A673 (cell line): ENCODE data around the gene MYLIP. TPM values are rescaled to one million over a fixed set of nuclear protein-coding genes. Genes with fewer than 3 reads are reported as not detected.

Experiments used
- BruUV-seq: library from RNA; stranded (reverse); fragments of 400-500 nt; replicated peaks from 2 replicates; lab custom pipeline; 2021; lab: Mats Ljungman, UMichigan
- CTCF ChIA-PET: fragments of 300-600 bp; sonication (Branson Sonifier 250); formaldehyde crosslinking; loops from one replicate; lab custom pipeline; 2022; ENCODE audit warnings: antibody characterized with exemption; lab: Charles Lee
- POLR2A ChIA-PET: fragments of 300-600 bp; sonication (Branson Sonifier 250); formaldehyde crosslinking; loops from one replicate; lab custom pipeline; 2022; ENCODE audit warnings: antibody characterized with exemption; ENCODE audit not compliant: low non-redundant PET; lab: Charles Lee
- DNase-seq: peaks from one replicate; pipeline ENCODE4 v3.0.0-alpha.2; 2015; ENCODE audit warnings: low spot score
- H3K27ac ChIP-seq: fragments of 200-600 bp; sonication (generic); 2 replicates; pipeline ENCODE4 v1.5.1; 2016; ENCODE audit warnings: mixed run types, low read depth, mild to moderate bottlenecking, mixed read lengths, antibody characterized with exemption, low read length; ENCODE audit not compliant: poor library complexity, severe bottlenecking
- H3K27me3 ChIP-seq: fragments of 200-600 bp; sonication (generic); replicated peaks from 2 replicates; pipeline ENCODE4 v1.6.1; 2017; ENCODE audit warnings: mixed run types, low read depth, mild to moderate bottlenecking, mixed read lengths, antibody characterized with exemption, low read length; ENCODE audit not compliant: insufficient read depth, poor library complexity
- H3K36me3 ChIP-seq: fragments of 200-600 bp; sonication (generic); 2 replicates; pipeline ENCODE4 v1.6.1; 2016; ENCODE audit warnings: mixed run types, mild to moderate bottlenecking, mixed read lengths, antibody characterized with exemption, low read length; ENCODE audit not compliant: insufficient read depth, poor library complexity, severe bottlenecking
- H3K4me1 ChIP-seq: fragments of 200-600 bp; sonication (generic); 2 replicates; pipeline ENCODE4 v1.6.1; 2017; ENCODE audit warnings: mixed run types, mild to moderate bottlenecking, mixed read lengths, antibody characterized with exemption, low read length; ENCODE audit not compliant: insufficient read depth, poor library complexity, severe bottlenecking
- H3K4me3 ChIP-seq: fragments of 200-600 bp; sonication (generic); 2 replicates; pipeline ENCODE4 v1.5.1; 2016; ENCODE audit warnings: low read depth, mixed run types, mild to moderate bottlenecking, mixed read lengths, low read length; ENCODE audit not compliant: poor library complexity, severe bottlenecking
- H3K9me3 ChIP-seq: fragments of 200-600 bp; sonication (generic); 2 replicates; pipeline ENCODE4 v1.6.1; 2016; ENCODE audit warnings: mixed run types, low read depth, mild to moderate bottlenecking, mixed read lengths, antibody characterized with exemption, low read length; ENCODE audit not compliant: poor library complexity, severe bottlenecking
- CTCF ChIP-seq: fragments of 300-800, 200-600 bp; sonication (generic); conservative IDR thresholded peaks from 2 replicates; pipeline ENCODE4 v1.5.1; 2017; ENCODE audit warnings: low read depth, mild to moderate bottlenecking, antibody characterized with exemption, low read length, moderate library complexity, mixed read lengths
- EZH2 ChIP-seq: fragments of 200-600 bp; sonication (generic); IDR thresholded peaks from 2 replicates; pipeline ENCODE4 v1.6.1; 2017; ENCODE audit warnings: borderline replicate concordance, low read depth, mild to moderate bottlenecking, mixed read lengths, antibody characterized with exemption, low read length; ENCODE audit not compliant: poor library complexity, severe bottlenecking
- intact Hi-C: fragments of 100-400 bp; cut with micrococcal nuclease; formaldehyde crosslinking; loops from one replicate; pipeline ENCODE4 v1.10.0; 2022; ENCODE audit not compliant: unreplicated experiment
- total RNA-seq: library from RNA; stranded (reverse); gene quantifications from 2 replicates; pipeline ENCODE4 v1.2.3, GENCODE V29; 2021

The MYLIP gene
- total RNA-seq, 1 experiment from 2014 or later, result 22.4 TPM

- H3K9me3 ChIP-seq, result no peaks in the 10 kb centered on the region
- intact Hi-C loops, result no loop called here
- CTCF ChIA-PET, result no interaction called here
- no peak overlapping the region for H3K4me3 ChIP-seq
- no TSS peak for BruUV-seq
- H3K27ac ChIP-seq, result no peak overlapping the region
- no peaks in the 10 kb centered on the region for H3K36me3 ChIP-seq
- DNase-seq, result no peak
- TF ChIP-seq EZH2 (no peak), CTCF (no peak)
- POLR2A ChIA-PET, result no interaction called here
- no peaks in the 10 kb centered on the region for H3K27me3 ChIP-seq
- no peaks in the 10 kb centered on the region for H3K4me1 ChIP-seq
These were observed 35.9 kb upstream of the MYLIP start for GRCh38 chr6:16092990-16093389.

GRCh38 chr6:16095180-16095579 is 33.7 kb upstream of the MYLIP start:
- no peak overlapping the region for H3K27ac ChIP-seq
- DNase-seq, result no peak
- ChIA-PET CTCF (no interaction called here), POLR2A (no interaction called here)
- intact Hi-C loops, result no loop called here
- no peak overlapping the region for H3K4me3 ChIP-seq
- H3K4me1 ChIP-seq, result no peaks in the 10 kb centered on the region
- no peaks in the 10 kb centered on the region for H3K36me3 ChIP-seq
- no peaks in the 10 kb centered on the region for H3K27me3 ChIP-seq
- no peaks in the 10 kb centered on the region for H3K9me3 ChIP-seq
- TF ChIP-seq EZH2 (no peak), CTCF (no peak)
- BruUV-seq, result no TSS peak

DNA sequence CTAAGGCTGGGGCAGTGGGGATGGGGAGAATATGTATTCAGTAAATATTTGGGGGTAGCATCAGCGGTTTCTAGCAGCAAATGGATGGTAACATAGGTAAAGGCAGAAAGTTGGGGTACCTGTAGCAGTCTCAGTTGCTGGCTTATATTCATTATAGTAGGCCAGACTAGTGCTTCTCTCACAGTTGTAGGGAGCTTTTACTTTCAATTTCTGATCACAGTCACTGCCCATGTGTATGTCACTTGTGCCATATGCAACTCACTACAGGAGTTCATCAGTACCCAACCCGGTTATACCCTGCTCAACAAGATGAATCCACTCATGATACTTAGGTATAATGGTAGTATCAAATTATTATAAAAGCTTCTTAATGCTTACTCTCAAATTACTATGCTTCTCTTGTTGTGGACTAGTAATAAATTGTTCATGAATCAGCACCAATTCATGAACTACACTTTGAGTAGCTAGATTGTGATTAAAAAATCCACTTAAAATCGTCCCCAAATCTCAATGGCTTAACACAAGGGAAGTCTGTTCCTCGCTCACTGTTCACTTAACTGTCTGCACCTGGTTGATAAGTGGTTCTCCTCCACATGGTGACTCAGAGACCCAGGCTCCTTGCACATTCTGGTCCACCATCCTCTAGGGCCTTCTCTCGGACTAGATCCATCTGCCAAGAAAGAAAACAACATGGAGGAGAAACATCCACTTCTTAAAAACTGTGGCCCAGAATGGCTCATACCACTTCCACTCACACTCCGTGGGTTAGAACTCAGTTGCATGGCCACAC is 31.3 kb upstream of the MYLIP start:
- Histone ChIP-seq H3K27me3 (no peaks in the 10 kb centered on the region), H3K4me1 (no peaks in the 10 kb centered on the region), H3K4me3 (no peak overlapping the region), H3K36me3 (no peaks in the 10 kb centered on the region), H3K9me3 (no peaks in the 10 kb centered on the region), H3K27ac (no peak overlapping the region)
- intact Hi-C loops, result no loop called here
- ChIA-PET POLR2A (no interaction called here), CTCF (no interaction called here)
- no peak for TF ChIP-seq EZH2
- no peak for TF ChIP-seq CTCF
- DNase-seq, result no peak
- BruUV-seq, result no TSS peak
